Astrocyte (in vitro differentiated cells and primary cell): ENCODE results near the gene GABRR3. TPM values are rescaled to one million over a fixed set of nuclear protein-coding genes. Genes with fewer than 3 reads are reported as not detected.

Experiments used
- DNase-seq: peaks from one replicate; pipeline ENCODE4 v3.0.0-alpha.2; 2010; ENCODE audit warnings: low read depth
- FAIRE-seq: peaks from 2 replicates; lab custom pipeline; 2011; peaks lifted over from hg19 to GRCh38; lab: Jason Lieb, UNC
- H2AFZ ChIP-seq: 2 replicates; pipeline ENCODE4 v1.6.0; 2012; ENCODE audit warnings: low read depth, low read length, inconsistent platforms
- H3K27ac ChIP-seq: 2 replicates; pipeline ENCODE4 v1.5.1; 2011; ENCODE audit warnings: low read depth, low read length, inconsistent platforms
- H3K27me3 ChIP-seq: 2 replicates; pipeline ENCODE4 v1.6.0; 2011; ENCODE audit warnings: low read length, inconsistent platforms; ENCODE audit not compliant: insufficient read depth
- H3K36me3 ChIP-seq: 2 replicates; pipeline ENCODE4 v1.5.1; 2011; ENCODE audit warnings: low read length, inconsistent platforms; ENCODE audit not compliant: insufficient read depth
- H3K4me1 ChIP-seq: 2 replicates; pipeline ENCODE4 v1.5.1; 2011; ENCODE audit warnings: low read length, inconsistent platforms; ENCODE audit not compliant: insufficient read depth
- H3K4me2 ChIP-seq: 2 replicates; pipeline ENCODE4 v1.6.0; 2012; ENCODE audit warnings: low read length, inconsistent platforms
- H3K4me3 ChIP-seq: 2 replicates; pipeline ENCODE4 v1.5.1; 2011; ENCODE audit warnings: low read depth, mild to moderate bottlenecking, low read length, inconsistent platforms; ENCODE audit not compliant: insufficient read depth
- H3K79me2 ChIP-seq: 2 replicates; pipeline ENCODE4 v1.6.0; 2012; ENCODE audit warnings: mild to moderate bottlenecking, low read length, inconsistent platforms; ENCODE audit not compliant: insufficient read depth
- H3K9ac ChIP-seq: 2 replicates; pipeline ENCODE4 v1.6.0; 2012; ENCODE audit warnings: mild to moderate bottlenecking, low read length, inconsistent platforms
- H3K9me3 ChIP-seq: 2 replicates; pipeline ENCODE4 v1.5.1; 2012; ENCODE audit warnings: low read depth, mild to moderate bottlenecking, low read length, inconsistent platforms; ENCODE audit not compliant: insufficient read depth
- H4K20me1 ChIP-seq: 2 replicates; pipeline ENCODE4 v1.6.0; 2012; ENCODE audit warnings: low read length, inconsistent platforms; ENCODE audit not compliant: insufficient read depth
- H3K27ac Mint-ChIP-seq: one replicate; pipeline ENCODE4 v1.8.0; 2021; ENCODE audit warnings: mild to moderate bottlenecking, mixed read lengths; ENCODE audit not compliant: unreplicated experiment
- H3K27me3 Mint-ChIP-seq: one replicate; pipeline ENCODE4 v1.8.0; 2021; ENCODE audit warnings: low read depth, mixed read lengths; ENCODE audit not compliant: unreplicated experiment
- H3K36me3 Mint-ChIP-seq: one replicate; pipeline ENCODE4 v1.8.0; 2021; ENCODE audit warnings: low read depth, mixed read lengths; ENCODE audit not compliant: unreplicated experiment
- H3K4me1 Mint-ChIP-seq: one replicate; pipeline ENCODE4 v1.8.0; 2021; ENCODE audit warnings: low read depth, mixed read lengths; ENCODE audit not compliant: unreplicated experiment
- H3K4me3 Mint-ChIP-seq: one replicate; pipeline ENCODE4 v1.8.0; 2021; ENCODE audit warnings: mild to moderate bottlenecking, moderate library complexity, mixed read lengths; ENCODE audit not compliant: unreplicated experiment
- H3K9me3 Mint-ChIP-seq: one replicate; pipeline ENCODE4 v1.8.0; 2021; ENCODE audit warnings: mild to moderate bottlenecking, mixed read lengths; ENCODE audit not compliant: unreplicated experiment
- EZH2 ChIP-seq: IDR thresholded peaks from 2 replicates; pipeline ENCODE4 v1.6.1; 2012; ENCODE audit warnings: mild to moderate bottlenecking, low read length, inconsistent platforms; ENCODE audit not compliant: insufficient read depth
- total RNA-seq: library from RNA; stranded (reverse); gene quantifications from 2 replicates; pipeline ENCODE4 v1.2.1, GENCODE V29; 2021
- TF ChIP-seq, protein P1 (sequence below): IDR thresholded peaks from 2 replicates; pipeline ENCODE4 v1.5.1; 2011; ENCODE audit warnings: low read depth, mild to moderate bottlenecking, inconsistent platforms, low read length, moderate library complexity; ENCODE audit not compliant: insufficient read depth

The GABRR3 gene
- total RNA-seq, 1 donor from 2014 or later: not detected

- H3K4me3 Mint-ChIP-seq: no peak overlapping the region
- no peak overlapping the region for H2AFZ ChIP-seq
- peaks cover 32% of the 10 kb centered on the region for H3K79me2 ChIP-seq
- H3K36me3 ChIP-seq: peaks cover 6% of the 10 kb centered on the region
- FAIRE-seq: no peak
- H4K20me1 ChIP-seq: peaks cover 28% of the 10 kb centered on the region
- no peak overlapping the region for H3K27ac ChIP-seq
- H3K9ac ChIP-seq: no peak overlapping the region
- no peaks in the 10 kb centered on the region for H3K4me1 Mint-ChIP-seq
- no peak for DNase-seq
- TF ChIP-seq, protein P1, sequence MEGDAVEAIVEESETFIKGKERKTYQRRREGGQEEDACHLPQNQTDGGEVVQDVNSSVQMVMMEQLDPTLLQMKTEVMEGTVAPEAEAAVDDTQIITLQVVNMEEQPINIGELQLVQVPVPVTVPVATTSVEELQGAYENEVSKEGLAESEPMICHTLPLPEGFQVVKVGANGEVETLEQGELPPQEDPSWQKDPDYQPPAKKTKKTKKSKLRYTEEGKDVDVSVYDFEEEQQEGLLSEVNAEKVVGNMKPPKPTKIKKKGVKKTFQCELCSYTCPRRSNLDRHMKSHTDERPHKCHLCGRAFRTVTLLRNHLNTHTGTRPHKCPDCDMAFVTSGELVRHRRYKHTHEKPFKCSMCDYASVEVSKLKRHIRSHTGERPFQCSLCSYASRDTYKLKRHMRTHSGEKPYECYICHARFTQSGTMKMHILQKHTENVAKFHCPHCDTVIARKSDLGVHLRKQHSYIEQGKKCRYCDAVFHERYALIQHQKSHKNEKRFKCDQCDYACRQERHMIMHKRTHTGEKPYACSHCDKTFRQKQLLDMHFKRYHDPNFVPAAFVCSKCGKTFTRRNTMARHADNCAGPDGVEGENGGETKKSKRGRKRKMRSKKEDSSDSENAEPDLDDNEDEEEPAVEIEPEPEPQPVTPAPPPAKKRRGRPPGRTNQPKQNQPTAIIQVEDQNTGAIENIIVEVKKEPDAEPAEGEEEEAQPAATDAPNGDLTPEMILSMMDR: no peak
- TF ChIP-seq EZH2: no peak
- no peaks in the 10 kb centered on the region for H3K9me3 ChIP-seq
- peaks cover 10% of the 10 kb centered on the region for H3K4me1 ChIP-seq
- H3K27me3 ChIP-seq: no peaks in the 10 kb centered on the region
- H3K27me3 Mint-ChIP-seq: no peaks in the 10 kb centered on the region
- H3K9me3 Mint-ChIP-seq: no peaks in the 10 kb centered on the region
- no peak overlapping the region for H3K4me2 ChIP-seq
- no peak overlapping the region for H3K4me3 ChIP-seq
- no peaks in the 10 kb centered on the region for H3K36me3 Mint-ChIP-seq
- no peak overlapping the region for H3K27ac Mint-ChIP-seq
These were observed 74.6 kb downstream of the GABRR3 start for GRCh38 chr3:97960551-97960950.

- Histone ChIP-seq H3K4me1 (peaks cover 10% of the 10 kb centered on the region), H3K4me2 (no peak overlapping the region), H3K9ac (no peak overlapping the region), H4K20me1 (peaks cover 26% of the 10 kb centered on the region), H3K27me3 (no peaks in the 10 kb centered on the region), H3K9me3 (no peaks in the 10 kb centered on the region), H2AFZ (no peak overlapping the region), H3K36me3 (peaks cover 5% of the 10 kb centered on the region), H3K4me3 (no peak overlapping the region), H3K79me2 (peaks cover 31% of the 10 kb centered on the region), H3K27ac (no peak overlapping the region)
- DNase-seq (no peak), FAIRE-seq (no peak)
- H3K27ac Mint-ChIP-seq: no peak overlapping the region
- H3K27me3 Mint-ChIP-seq: no peaks in the 10 kb centered on the region
- no peaks in the 10 kb centered on the region for H3K4me1 Mint-ChIP-seq
- H3K36me3 Mint-ChIP-seq: no peaks in the 10 kb centered on the region
- TF ChIP-seq, protein P1: no peak
- TF ChIP-seq EZH2: no peak
- no peak overlapping the region for H3K4me3 Mint-ChIP-seq
- H3K9me3 Mint-ChIP-seq: no peaks in the 10 kb centered on the region
These were observed 75.2 kb downstream of the GABRR3 start for GRCh38 chr3:97959872-97960271.

- Mint-ChIP-seq H3K27ac (no peak overlapping the region), H3K36me3 (peaks cover 5% of the 10 kb centered on the region), H3K9me3 (no peaks in the 10 kb centered on the region), H3K4me1 (no peaks in the 10 kb centered on the region), H3K27me3 (no peaks in the 10 kb centered on the region), H3K4me3 (no peak overlapping the region)
- Histone ChIP-seq H3K4me2 (peak overlapping the region; percentile 39), H2AFZ (no peak overlapping the region), H3K36me3 (peaks cover 12% of the 10 kb centered on the region), H3K27me3 (no peaks in the 10 kb centered on the region), H3K79me2 (peaks cover 24% of the 10 kb centered on the region), H3K4me3 (no peak overlapping the region), H3K27ac (peak overlapping the region; percentile 23), H3K9me3 (no peaks in the 10 kb centered on the region), H3K4me1 (peaks cover 10% of the 10 kb centered on the region), H4K20me1 (peaks cover 26% of the 10 kb centered on the region), H3K9ac (no peak overlapping the region)
- TF ChIP-seq EZH2: no peak
- TF ChIP-seq, protein P1: no peak
- DNase-seq: no peak
- FAIRE-seq: no peak
These were observed 76.3 kb downstream of the GABRR3 start for GRCh38 chr3:97958796-97959195.
